Karpas-422 (cell line): ENCODE measurements around the gene LAMA5. TPM values are rescaled to one million over a fixed set of nuclear protein-coding genes. Genes with fewer than 3 reads are reported as not detected.

Source experiments
- DNase-seq: peaks from one replicate; pipeline ENCODE4 v3.0.0-alpha.2; 2015
- H2AFZ ChIP-seq: fragments of 200-600 bp; sonication (generic); 2 replicates; pipeline ENCODE4 v1.6.1; 2014; ENCODE audit warnings: antibody characterized with exemption, low read length, mixed read lengths
- H3K27ac ChIP-seq: fragments of 200-600 bp; sonication (generic); 2 replicates; pipeline ENCODE4 v1.5.1; 2014; ENCODE audit warnings: mild to moderate bottlenecking, low read length, moderate library complexity
- H3K27me3 ChIP-seq: fragments of 200-600 bp; sonication (generic); 2 replicates; pipeline ENCODE4 v1.6.1; 2014; ENCODE audit warnings: low read length, mixed read lengths
- H3K36me3 ChIP-seq: fragments of 200-600 bp; sonication (generic); 2 replicates; pipeline ENCODE4 v1.6.1; 2014; ENCODE audit warnings: low read length, mixed read lengths; ENCODE audit not compliant: insufficient read depth
- H3K4me1 ChIP-seq: fragments of 200-600 bp; sonication (generic); 2 replicates; pipeline ENCODE4 v1.6.1; 2014; ENCODE audit warnings: mild to moderate bottlenecking, low read length, mixed read lengths
- H3K4me2 ChIP-seq: fragments of 200-600 bp; sonication (generic); 2 replicates; pipeline ENCODE4 v1.6.1; 2014; ENCODE audit warnings: low read length, low read depth, mild to moderate bottlenecking; ENCODE audit not compliant: poor library complexity, severe bottlenecking
- H3K4me3 ChIP-seq: fragments of 200-600 bp; sonication (generic); 2 replicates; pipeline ENCODE4 v1.5.1; 2014; ENCODE audit warnings: mild to moderate bottlenecking, antibody characterized with exemption, low read length, mixed read lengths
- H3K79me2 ChIP-seq: fragments of 200-600 bp; sonication (generic); 2 replicates; pipeline ENCODE4 v1.6.1; 2014; ENCODE audit warnings: mild to moderate bottlenecking, low read length, mixed read lengths
- H3K9ac ChIP-seq: fragments of 200-600 bp; sonication (generic); 2 replicates; pipeline ENCODE4 v1.6.0; 2014; ENCODE audit warnings: low read length
- H3K9me2 ChIP-seq: fragments of 200-600 bp; sonication (generic), shearing (Covaris generic); replicated peaks from 2 replicates; pipeline ENCODE4 v1.6.0; 2014; ENCODE audit warnings: mild to moderate bottlenecking, low read length, moderate library complexity; ENCODE audit not compliant: insufficient read depth
- H3K9me3 ChIP-seq: fragments of 300-700, 200-600 bp; sonication (generic); 2 replicates; pipeline ENCODE4 v1.6.1; 2014; ENCODE audit warnings: low read length, mixed read lengths
- H4K20me1 ChIP-seq: fragments of 200-600 bp; sonication (generic); 2 replicates; pipeline ENCODE4 v1.6.1; 2014; ENCODE audit warnings: mild to moderate bottlenecking, antibody characterized with exemption, low read length, low read depth; ENCODE audit not compliant: insufficient read depth
- total RNA-seq: library from RNA; depleted of rRNA; stranded (reverse); fragments of >200 nt; shearing (Covaris generic); gene quantifications from 2 replicates; pipeline ENCODE4 v1.2.3, GENCODE V29; 2014; ENCODE audit warnings: low replicate concordance

The LAMA5 gene
- total RNA-seq, 1 experiment from 2014 or later = 17.5 TPM

DNA sequence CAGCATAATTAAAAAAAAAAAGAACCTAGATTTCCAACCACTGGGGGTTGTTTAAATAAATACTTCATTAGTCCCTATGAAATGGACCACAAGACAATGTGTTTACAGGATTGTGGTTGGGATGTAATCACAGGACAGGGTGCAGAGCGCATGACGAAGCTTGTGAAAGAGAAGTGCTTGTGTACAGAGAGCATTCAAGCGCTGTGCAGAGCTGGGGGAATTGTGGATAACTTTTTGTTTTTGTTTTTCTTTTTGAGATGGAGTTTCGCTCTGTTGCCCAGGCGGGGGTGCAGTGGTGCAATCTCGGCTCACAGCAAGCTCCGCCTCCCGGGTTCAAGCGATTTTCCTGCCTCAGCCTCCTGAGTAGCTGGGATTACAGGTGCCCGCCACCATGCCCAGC is 22.3 kb downstream of the LAMA5 start:
- no peak overlapping the region for H3K27ac ChIP-seq

GRCh38 chr20:62344092-62344491 is 23.0 kb downstream of the LAMA5 start:
- no peaks in the 10 kb centered on the region for H4K20me1 ChIP-seq
- H3K27me3 ChIP-seq = no peaks in the 10 kb centered on the region
- no peaks in the 10 kb centered on the region for H3K79me2 ChIP-seq
- H2AFZ ChIP-seq = no peak overlapping the region
- peaks cover 10% of the 10 kb centered on the region for H3K4me1 ChIP-seq
- H3K9me3 ChIP-seq = no peaks in the 10 kb centered on the region
- H3K4me3 ChIP-seq = no peak overlapping the region
- H3K9me2 ChIP-seq = no peaks in the 10 kb centered on the region
- no peak overlapping the region for H3K9ac ChIP-seq
- no peak overlapping the region for H3K27ac ChIP-seq
- no peak for DNase-seq
- no peaks in the 10 kb centered on the region for H3K36me3 ChIP-seq
- no peak overlapping the region for H3K4me2 ChIP-seq

More for the DNA sequence above, 22.3 kb downstream of the LAMA5 start:
- H4K20me1 ChIP-seq = no peaks in the 10 kb centered on the region
- H3K9ac ChIP-seq = no peak overlapping the region
- no peaks in the 10 kb centered on the region for H3K27me3 ChIP-seq
- H3K9me2 ChIP-seq = no peaks in the 10 kb centered on the region
- H3K4me1 ChIP-seq = peaks cover 3% of the 10 kb centered on the region
- no peaks in the 10 kb centered on the region for H3K36me3 ChIP-seq
- H3K4me2 ChIP-seq = no peak overlapping the region
- H3K4me3 ChIP-seq = no peak overlapping the region
- no peaks in the 10 kb centered on the region for H3K79me2 ChIP-seq
- no peaks in the 10 kb centered on the region for H3K9me3 ChIP-seq
- no peak for DNase-seq
- H2AFZ ChIP-seq = no peak overlapping the region

DNA sequence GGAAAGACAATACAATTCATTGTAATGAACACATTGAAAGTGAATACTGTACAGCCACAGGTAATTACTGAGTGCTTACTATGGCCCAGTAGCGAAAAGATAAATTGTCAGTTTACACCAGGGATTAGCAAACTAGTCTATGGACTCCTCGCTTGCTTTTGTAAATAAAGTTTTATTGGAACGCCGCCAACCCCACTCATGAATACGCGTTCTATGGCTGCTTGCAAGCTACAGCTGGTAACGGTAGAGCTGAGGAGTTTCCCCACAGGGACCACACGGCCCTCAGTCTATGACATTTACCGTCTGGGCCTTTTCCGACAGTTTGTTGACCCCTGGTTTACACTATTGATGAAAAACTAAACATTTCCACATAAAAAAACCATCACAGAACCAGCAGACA is 24.2 kb downstream of the LAMA5 start:
- no peaks in the 10 kb centered on the region for H3K9me3 ChIP-seq
- no peaks in the 10 kb centered on the region for H3K27me3 ChIP-seq
- no peak overlapping the region for H3K4me2 ChIP-seq
- no peak overlapping the region for H3K9ac ChIP-seq
- H3K4me3 ChIP-seq = no peak overlapping the region
- H4K20me1 ChIP-seq = no peaks in the 10 kb centered on the region
- no peaks in the 10 kb centered on the region for H3K36me3 ChIP-seq
- peaks cover 18% of the 10 kb centered on the region for H3K4me1 ChIP-seq
- H3K79me2 ChIP-seq = no peaks in the 10 kb centered on the region
- H3K27ac ChIP-seq = no peak overlapping the region
- no peak overlapping the region for H2AFZ ChIP-seq
- DNase-seq = no peak
- H3K9me2 ChIP-seq = no peaks in the 10 kb centered on the region

DNA sequence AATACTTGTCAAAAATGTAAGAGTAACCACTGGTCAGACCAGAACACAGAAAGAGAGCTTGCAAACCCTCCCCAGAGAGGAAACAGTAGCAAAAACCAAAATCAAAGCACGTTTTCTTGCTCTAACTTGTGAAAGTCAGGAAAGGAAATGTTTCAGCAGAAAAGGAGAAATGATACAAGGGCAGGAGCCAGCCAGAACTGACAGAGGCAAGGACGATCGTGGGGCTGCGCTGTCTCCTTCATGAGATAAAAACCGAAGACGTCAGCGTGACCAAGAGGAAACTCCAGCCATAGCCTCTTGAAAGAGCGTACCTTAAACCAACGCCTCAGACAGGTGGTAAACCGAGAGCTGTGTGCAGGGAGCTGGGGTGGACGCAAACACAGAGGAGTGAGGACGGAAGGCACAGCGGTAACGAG is 27.5 kb downstream of the LAMA5 start:
- Histone ChIP-seq H3K36me3 (no peaks in the 10 kb centered on the region), H3K9ac (peak overlapping the region; percentile 4; the same call in 1 of the 2 replicates), H3K79me2 (no peaks in the 10 kb centered on the region), H3K27me3 (no peaks in the 10 kb centered on the region), H3K4me3 (peak overlapping the region; percentile 7; the same call in 1 of the 2 replicates), H3K27ac (no peak overlapping the region), H3K9me3 (no peaks in the 10 kb centered on the region), H4K20me1 (peaks cover 5% of the 10 kb centered on the region; the same call in 1 of the 2 replicates), H3K4me2 (peak overlapping the region; percentile 31), H3K9me2 (no peaks in the 10 kb centered on the region), H3K4me1 (peaks cover 23% of the 10 kb centered on the region), H2AFZ (peak overlapping the region; percentile 10; the same call in 1 of the 2 replicates)
- DNase-seq = peak; percentile 51

DNA sequence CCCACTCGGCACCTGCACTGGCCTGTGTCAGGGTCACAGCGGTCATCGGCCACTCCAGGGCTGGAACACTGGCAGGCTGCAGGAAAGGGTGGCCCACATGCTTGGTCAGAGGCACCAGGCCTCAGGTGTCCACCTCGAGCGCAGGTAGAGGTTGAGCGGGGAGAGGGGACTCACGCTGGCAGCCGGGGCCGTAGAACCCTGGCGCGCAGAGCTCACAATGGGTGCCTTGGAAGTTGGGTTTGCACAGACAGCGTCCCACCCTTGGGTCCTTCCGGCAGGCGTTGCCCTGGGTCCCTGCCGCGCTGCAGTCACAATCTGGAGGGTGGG is 28.9 kb downstream of the LAMA5 start:
- H3K4me2 ChIP-seq = no peak overlapping the region
- H3K4me3 ChIP-seq = no peak overlapping the region
- H3K36me3 ChIP-seq = no peaks in the 10 kb centered on the region
- H3K9ac ChIP-seq = no peak overlapping the region
- peaks cover 23% of the 10 kb centered on the region for H3K4me1 ChIP-seq
- no peaks in the 10 kb centered on the region for H3K79me2 ChIP-seq
- H3K9me2 ChIP-seq = no peaks in the 10 kb centered on the region
- H4K20me1 ChIP-seq = peaks cover 5% of the 10 kb centered on the region; the same call in 1 of the 2 replicates
- no peak for DNase-seq
- H3K27ac ChIP-seq = no peak overlapping the region
- no peak overlapping the region for H2AFZ ChIP-seq
- H3K27me3 ChIP-seq = no peaks in the 10 kb centered on the region
- H3K9me3 ChIP-seq = no peaks in the 10 kb centered on the region

DNA sequence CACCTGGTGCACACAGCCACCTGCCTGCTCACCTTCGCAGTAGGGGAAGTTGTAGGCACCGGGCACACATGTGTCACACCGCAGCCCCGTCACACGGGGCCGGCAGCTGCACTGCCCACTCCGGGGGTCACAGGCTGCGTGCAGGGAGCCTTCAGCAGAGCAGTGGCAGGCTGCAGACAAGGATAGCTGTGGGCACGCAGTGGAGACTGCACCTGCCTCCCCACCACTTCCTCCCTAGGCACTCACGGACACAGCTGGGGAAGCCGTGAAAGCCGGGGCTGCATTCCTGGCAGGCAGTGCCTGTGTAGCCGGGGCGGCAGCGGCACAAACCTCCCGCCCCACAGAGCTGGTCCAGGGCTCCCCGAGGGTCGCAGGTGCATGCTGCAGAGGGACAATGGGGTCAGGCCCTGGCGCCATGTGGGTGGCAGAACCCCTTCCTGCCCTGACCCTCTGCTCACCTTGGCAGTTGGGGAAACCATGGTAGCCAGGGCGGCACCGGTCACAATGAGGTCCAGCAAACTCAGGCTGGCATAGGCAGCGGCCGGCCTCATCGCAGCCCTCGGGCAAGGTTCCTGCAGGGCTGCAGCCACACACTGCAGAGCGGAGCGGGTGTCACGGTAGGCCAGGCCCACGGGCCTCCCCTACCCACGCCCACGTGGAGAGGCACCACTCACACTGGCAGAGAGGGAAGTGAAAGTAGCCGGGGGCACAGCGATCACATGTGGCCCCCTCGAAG is 29.4 kb downstream of the LAMA5 start:
- no peaks in the 10 kb centered on the region for H3K27me3 ChIP-seq
- peaks cover 5% of the 10 kb centered on the region; the same call in 1 of the 2 replicates for H4K20me1 ChIP-seq
- no peaks in the 10 kb centered on the region for H3K9me3 ChIP-seq
- H2AFZ ChIP-seq = no peak overlapping the region
- no peaks in the 10 kb centered on the region for H3K36me3 ChIP-seq
- H3K9ac ChIP-seq = no peak overlapping the region
- DNase-seq = peak; percentile 54
- no peak overlapping the region for H3K27ac ChIP-seq
- H3K79me2 ChIP-seq = no peaks in the 10 kb centered on the region
- no peak overlapping the region for H3K4me2 ChIP-seq
- H3K4me3 ChIP-seq = no peak overlapping the region
- no peaks in the 10 kb centered on the region for H3K9me2 ChIP-seq
- peaks cover 23% of the 10 kb centered on the region for H3K4me1 ChIP-seq

DNA sequence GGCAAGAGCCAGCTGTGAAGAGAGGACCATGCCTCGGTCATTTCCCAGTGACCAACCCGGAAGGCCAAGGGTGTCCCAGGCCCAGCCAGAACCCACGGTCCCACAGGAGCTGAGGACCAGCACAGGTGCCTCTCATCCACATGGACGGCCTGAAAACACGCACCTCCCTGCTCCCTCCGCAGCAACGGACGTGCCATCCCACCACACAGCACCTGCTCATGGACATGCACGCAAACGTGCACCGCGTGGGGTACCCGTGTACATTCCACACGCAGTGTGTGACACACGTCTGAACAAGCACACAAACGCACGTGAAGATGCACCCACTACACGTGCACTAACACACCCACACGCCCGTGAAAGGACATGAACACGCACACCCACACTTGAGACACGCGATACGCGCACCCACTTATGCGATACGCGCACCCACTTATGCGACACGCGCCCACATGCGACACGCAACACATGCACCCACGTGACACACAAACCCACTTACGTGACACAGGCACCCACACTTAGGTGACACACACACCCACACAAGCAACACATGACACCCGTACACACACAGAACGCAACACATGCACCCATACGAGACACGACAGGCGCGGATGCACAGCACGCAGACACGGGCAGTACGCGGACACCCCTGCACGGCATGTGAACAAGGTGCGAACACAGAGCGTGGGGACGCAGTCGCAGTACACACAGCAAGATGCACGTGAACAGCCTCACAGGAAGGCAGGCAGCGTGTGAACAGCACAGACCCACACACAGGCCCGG is 30.1 kb downstream of the LAMA5 start:
- Histone ChIP-seq H3K4me1 (peaks cover 23% of the 10 kb centered on the region), H3K27me3 (no peaks in the 10 kb centered on the region), H2AFZ (no peak overlapping the region), H4K20me1 (peaks cover 5% of the 10 kb centered on the region; the same call in 1 of the 2 replicates), H3K79me2 (no peaks in the 10 kb centered on the region), H3K4me2 (no peak overlapping the region), H3K9me3 (no peaks in the 10 kb centered on the region), H3K36me3 (no peaks in the 10 kb centered on the region), H3K9me2 (no peaks in the 10 kb centered on the region), H3K9ac (no peak overlapping the region), H3K4me3 (no peak overlapping the region), H3K27ac (no peak overlapping the region)
- no peak for DNase-seq

GRCh38 chr20:62336329-62336728 is 30.8 kb downstream of the LAMA5 start:
- DNase-seq = no peak
- Histone ChIP-seq H3K9me3 (no peaks in the 10 kb centered on the region), H2AFZ (no peak overlapping the region), H4K20me1 (peaks cover 5% of the 10 kb centered on the region; the same call in 1 of the 2 replicates), H3K4me2 (no peak overlapping the region), H3K9me2 (no peaks in the 10 kb centered on the region), H3K27ac (no peak overlapping the region), H3K4me3 (no peak overlapping the region), H3K79me2 (no peaks in the 10 kb centered on the region), H3K36me3 (no peaks in the 10 kb centered on the region), H3K27me3 (no peaks in the 10 kb centered on the region), H3K9ac (no peak overlapping the region), H3K4me1 (peaks cover 23% of the 10 kb centered on the region)
